Measurements from ENCODE around the gene SRGAP2C.
A peak's percentile ranks its signal among the peaks of the same experiment; 100 is the strongest.
"Not testable (repeated sequence)": the region's sequence is repeated elsewhere in the genome, so short reads cannot be mapped to it uniquely, and the experiment has no call there.

Gene SRGAP2C

DNA sequence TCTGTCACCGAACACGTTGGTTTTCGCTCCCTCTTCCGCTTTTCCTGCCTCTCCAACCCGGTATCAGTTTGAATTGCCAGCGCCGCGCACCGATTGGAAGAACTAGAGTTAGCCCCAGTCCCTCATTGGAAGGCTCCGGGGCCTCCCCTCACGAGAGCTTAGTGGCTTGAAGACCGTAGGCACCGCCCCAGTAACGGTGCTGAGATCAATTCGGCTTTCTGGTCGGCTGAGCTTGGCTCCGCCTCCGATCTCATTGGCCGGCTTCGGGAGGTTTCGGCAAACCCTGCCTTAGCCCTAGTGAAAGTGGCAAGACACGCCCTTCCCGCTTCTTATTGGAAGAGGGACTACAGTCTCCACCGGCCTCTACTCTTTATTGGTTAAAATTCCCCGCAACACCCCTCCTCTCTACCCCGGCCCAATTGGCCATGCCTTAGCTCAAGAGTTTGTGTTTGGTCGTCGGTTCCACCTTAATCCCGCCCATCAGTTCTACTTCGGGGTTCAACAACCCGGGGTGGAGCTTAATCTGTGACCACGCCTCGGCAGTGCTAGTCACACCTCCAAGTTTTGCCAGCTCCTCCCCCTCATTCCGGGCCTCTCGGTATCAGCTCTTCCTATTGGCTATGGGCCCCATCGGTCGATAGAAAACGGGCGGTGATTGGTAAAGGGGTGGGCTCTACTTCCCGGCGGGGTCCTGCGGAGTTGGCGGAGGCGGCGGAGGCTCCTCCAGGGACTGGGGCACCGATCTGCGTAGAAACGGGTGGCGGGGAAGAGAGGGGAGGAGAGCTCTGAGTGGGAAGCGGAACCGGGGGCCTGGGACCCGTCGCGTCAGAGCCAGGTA is at the start of gene SRGAP2C, which contains the start of gene FAM72B:
SRGAP2C (plus strand) TSS at position 686 of the 838 bp plus-strand sequence. CDS start 2,472 bp downstream, outside the sequence.
FAM72B (minus strand) TSS at position 51 of the 838 bp plus-strand sequence. CDS start 851 bp downstream, outside the sequence.
- DNase-seq (ENCODE audit: low read depth in 2 of 2) = peak; percentile 70 to 82

DNA sequence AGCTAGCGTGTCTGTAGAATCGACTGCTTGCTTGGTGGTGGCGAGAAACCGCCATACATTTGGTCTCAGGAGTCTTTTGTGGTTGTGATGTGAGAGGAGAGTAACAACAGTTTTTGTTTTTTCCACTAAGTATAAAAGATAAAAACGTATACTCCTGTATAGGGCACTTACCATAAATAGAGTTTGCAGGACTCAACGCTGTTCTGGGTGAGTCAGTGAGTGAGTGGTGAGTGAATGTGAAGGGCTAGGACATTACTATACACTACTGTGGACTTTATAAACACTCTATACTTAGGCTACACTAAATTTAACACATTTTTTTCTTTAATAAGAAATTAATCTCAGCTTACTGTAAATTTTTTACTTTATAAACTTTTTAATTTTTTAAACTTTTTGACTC is 44.4 kb upstream of the SRGAP2C start:
- not testable (repeated sequence) for DNase-seq (ENCODE audit: low read depth in 2 of 2)

- not testable (repeated sequence) for DNase-seq (ENCODE audit: low read depth in 2 of 2)
Observed at GRCh38 chr1:121148489-121149190, 36.1 kb upstream of the SRGAP2C start.

GRCh38 chr1:121151294-121151693 is 33.5 kb upstream of the SRGAP2C start:
- not testable (repeated sequence) for DNase-seq (ENCODE audit: low read depth in 2 of 2)

DNA sequence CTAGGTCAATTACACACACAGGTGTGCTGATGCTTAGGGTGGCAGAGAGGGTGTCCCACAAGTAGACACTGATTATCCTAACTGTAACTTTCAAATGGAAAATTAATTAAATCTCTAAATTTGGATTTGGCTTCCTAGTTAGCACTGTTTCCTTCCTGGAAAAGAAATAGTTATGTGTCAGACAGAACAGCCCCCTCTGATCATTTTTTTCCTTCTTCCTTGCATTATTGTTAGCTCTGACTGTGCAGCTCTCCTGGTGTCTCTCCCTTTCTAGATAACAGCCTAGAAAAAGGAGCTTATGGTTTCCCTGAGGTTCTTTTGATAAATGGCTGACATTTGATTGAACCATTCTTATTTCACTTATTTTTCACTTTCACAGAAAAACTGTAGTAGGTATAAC is 32.0 kb upstream of the SRGAP2C start:
- DNase-seq (ENCODE audit: low read depth in 2 of 2) = not testable (repeated sequence)

- DNase-seq (ENCODE audit: low read depth in 2 of 2) = not testable (repeated sequence)
Observed at GRCh38 chr1:121154811-121155210, 30.0 kb upstream of the SRGAP2C start.

- not testable (repeated sequence) for DNase-seq (ENCODE audit: low read depth in 2 of 2)
Observed at GRCh38 chr1:121155671-121156358, 29.0 kb upstream of the SRGAP2C start.

DNA sequence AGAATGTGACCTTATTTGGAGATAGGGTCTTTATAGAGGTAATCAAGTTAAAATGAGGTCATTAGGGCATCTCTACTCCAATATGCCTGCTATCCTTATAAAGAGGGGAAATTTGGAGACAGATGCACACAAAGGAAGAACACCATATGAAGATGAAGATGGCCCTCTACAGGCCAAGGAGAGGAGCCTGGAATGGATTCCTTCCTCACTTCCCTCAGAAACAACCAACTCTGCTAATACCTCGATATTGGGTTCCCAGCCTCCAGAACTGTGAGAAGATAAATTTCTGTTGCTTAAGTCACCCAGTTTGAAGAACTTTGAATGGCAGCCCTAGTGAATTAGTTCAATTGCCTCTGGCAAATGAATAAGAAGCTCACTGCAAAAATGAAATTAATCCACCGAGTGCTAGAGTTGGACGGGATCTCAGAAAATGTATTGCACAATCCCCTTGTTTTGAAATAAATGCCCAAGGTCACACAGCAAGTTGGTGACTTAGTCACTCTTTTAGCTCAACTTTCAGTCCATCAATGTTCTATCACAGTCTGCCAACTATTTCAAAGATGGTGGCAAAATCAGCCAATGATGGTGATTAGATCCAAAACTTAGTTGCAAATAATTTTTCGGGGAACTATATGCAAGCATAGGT is 27.7 kb upstream of the SRGAP2C start:
- not testable (repeated sequence) for DNase-seq (ENCODE audit: low read depth in 2 of 2)

DNA sequence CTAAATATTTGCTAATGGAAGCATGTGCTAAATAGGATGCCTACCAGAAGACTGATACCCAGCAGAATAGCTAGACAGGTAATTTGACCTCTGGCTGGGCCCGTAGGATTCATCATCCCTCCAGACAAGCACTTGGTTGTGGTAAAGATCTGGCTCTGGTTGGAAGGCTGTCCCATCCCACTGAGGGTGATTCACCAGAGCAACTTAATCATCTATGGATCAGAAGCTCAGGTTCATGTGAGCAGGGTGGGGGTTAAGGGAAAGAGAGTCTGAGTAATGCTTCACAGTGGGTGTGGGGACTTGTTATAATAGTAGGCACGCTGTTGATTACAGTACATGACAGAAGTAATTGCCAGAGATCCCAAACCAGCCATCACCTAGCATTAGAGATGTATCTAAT is 27.2 kb upstream of the SRGAP2C start:
- DNase-seq (ENCODE audit: low read depth in 2 of 2) = not testable (repeated sequence)

- DNase-seq (ENCODE audit: low read depth in 2 of 2) = not testable (repeated sequence)
Observed at GRCh38 chr1:121160118-121160517, 24.7 kb upstream of the SRGAP2C start.

GRCh38 chr1:121161199-121161901 is 23.4 kb upstream of the SRGAP2C start:
- DNase-seq (ENCODE audit: low read depth in 2 of 2) = not testable (repeated sequence)

GRCh38 chr1:121163850-121164757 is 20.7 kb upstream of the SRGAP2C start:
- DNase-seq (ENCODE audit: low read depth in 2 of 2) = not testable (repeated sequence)

DNA sequence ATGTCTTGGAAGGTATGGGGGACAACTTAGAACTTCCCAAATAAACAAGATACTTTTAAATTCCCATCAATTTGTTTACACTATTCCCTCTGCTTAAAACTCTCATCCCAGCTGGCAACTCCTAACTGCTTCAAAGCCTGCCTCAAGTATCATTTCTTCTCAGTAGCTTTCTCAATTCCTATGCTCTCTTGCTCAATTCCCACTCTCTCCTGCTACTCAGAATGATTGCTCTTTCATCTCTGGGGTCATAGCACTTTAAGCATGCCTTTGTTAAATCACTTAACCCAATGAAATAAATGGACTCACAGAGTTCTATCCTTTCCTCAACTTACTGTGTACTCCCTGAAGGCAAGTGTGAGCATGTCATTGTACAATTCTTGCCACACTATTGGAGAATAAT is 19.5 kb upstream of the SRGAP2C start:
- DNase-seq (ENCODE audit: low read depth in 2 of 2) = not testable (repeated sequence)

GRCh38 chr1:121167225-121167738 is 17.5 kb upstream of the SRGAP2C start:
- DNase-seq (ENCODE audit: low read depth in 2 of 2) = not testable (repeated sequence)

DNA sequence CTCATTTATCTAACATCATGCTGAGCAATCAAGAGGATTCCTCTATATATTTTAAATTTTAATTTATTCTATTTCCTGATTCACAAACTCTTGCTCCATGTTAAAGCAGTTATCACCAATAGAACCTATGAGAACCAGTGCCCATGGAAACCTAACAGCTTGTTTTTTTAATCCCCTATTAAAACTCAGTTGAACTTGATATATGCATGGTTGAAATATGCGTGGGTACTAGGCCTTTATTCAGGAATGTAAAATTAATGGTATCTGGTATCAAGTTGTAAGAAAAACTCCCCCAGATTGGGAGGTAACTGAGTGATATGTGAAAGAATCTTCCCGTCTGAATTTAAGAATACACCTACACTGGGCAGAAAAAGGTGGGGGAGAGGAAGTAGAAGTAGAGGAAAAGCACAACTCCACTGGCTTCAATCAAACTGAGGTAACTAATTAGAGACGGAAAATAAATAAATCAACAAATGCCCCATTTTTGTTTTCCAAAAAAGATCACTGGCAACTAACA is 16.6 kb upstream of the SRGAP2C start:
- DNase-seq (ENCODE audit: low read depth in 2 of 2) = not testable (repeated sequence)

GRCh38 chr1:121176649-121177048 is 8.1 kb upstream of the SRGAP2C start:
- DNase-seq (ENCODE audit: low read depth in 2 of 2) = not testable (repeated sequence)

DNA sequence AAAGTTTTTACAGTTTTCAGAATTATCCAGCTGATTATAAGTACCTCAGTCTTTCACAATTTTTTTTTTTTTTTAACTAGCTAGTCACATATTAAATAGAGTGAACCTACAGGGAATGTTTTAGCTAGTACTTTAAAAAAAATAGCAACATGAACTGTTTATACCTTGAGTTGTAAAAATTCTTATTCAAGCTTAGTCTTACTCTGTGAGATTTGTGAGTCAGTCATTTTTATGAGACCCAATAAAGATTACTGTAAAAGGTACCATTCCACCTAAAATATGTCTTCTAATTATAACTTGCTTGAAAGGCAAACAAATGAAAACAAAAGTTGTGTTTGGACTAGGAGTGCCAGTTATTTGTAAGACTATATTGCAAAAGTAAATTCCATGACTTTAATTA is 6.6 kb upstream of the SRGAP2C start:
- not testable (repeated sequence) for DNase-seq (ENCODE audit: low read depth in 2 of 2)

DNA sequence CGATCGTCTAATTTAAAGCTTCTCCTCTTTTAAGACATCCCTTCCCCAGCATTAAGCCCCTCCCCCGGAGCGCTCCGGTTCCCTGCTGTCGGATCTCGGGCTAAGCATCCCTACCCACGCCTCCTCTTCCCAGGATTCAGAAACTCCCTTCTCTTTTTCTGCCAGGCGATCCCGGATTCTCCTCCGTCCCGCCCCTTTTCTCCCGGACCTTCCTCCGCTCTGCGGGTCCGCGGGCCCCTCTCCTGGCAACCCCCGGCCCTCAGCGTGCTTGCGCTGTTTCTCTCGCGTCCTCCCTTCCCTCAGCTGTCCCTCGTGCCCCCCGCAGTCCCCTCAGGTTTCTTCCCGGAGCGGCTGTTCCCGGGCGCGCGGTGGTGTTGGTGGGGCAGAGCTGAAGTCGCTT is 908 bp upstream of the SRGAP2C start:
- not testable (repeated sequence) for DNase-seq (ENCODE audit: low read depth in 2 of 2)

DNA sequence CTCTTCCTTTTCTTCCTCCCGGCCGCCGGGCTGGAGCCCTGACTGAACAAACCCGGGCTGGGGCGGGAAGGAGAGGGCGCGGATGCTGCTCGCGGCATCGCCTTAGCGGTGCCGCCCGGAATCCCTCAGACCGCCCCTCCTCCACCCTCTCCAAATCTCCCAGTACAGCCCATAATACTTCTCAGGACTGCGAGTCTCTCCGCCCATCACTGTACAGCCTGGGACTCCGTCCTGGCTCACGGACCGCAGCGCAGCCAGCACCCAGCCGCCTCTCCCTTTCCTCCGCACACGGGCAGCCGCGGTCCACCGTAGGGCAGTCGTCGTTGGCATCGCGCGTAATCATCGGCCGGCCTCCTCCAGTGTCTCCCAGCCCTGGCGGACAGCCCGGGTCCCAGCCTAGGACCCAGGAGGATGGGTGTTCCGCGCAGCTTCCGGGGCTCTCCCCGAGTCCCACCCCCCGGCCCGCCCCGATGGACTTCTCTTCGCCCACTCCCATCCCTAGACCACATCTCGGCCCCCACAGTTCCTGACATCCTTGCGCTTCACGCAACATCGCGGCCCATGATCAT is 449 bp downstream of the SRGAP2C start:
- not testable (repeated sequence) for DNase-seq (ENCODE audit: low read depth in 2 of 2)
